ENCODE results near the gene OR10T2. TPM values are rescaled to one million over a fixed set of nuclear protein-coding genes. Genes with fewer than 3 reads are reported as not detected.

The OR10T2 gene
- total and polyA plus RNA-seq, 2 of the 13 experiments (the other 11 are each of a cell fraction or from before 2014, with no cell fraction given) = not detected

- Histone ChIP-seq H3K4me3 (replicated peaks in 1 of 3; ENCODE audit: insufficient read depth in 1 of 3, low read depth in 2 of 3, low read length in 3 of 3) (no peak overlapping the region), H3K79me2 (ENCODE audit: insufficient read depth, low read length) (no peaks in the 10 kb centered on the region), H4K20me1 (ENCODE audit: insufficient read depth, low read length) (no peaks in the 10 kb centered on the region), H3K27ac (ENCODE audit: extremely low read length, insufficient read depth, low read length) (no peak overlapping the region), H3K4me1 (ENCODE audit: insufficient read depth, low read length) (no peaks in the 10 kb centered on the region), H3K36me3 (replicated peaks in 1 of 2; ENCODE audit: control insufficient read depth in 1 of 2, insufficient read depth in 2 of 2, low read length in 2 of 2) (no peaks in the 10 kb centered on the region), H2AFZ (ENCODE audit: low read length) (no peak overlapping the region), H3K9me3 (ENCODE audit: low read length) (peaks cover 78% of the 10 kb centered on the region), H3K9ac (ENCODE audit: insufficient read depth, low read depth, low read length) (no peak overlapping the region), H3K27me3 (ENCODE audit: control insufficient read depth in 1 of 2, insufficient read depth in 2 of 2, low read length in 2 of 2) (no peaks in the 10 kb centered on the region), H3K4me2 (ENCODE audit: low read depth, low read length) (no peak overlapping the region)
- 0% methylated on average over 3 of the region's 6 CpGs for WGBS (ENCODE audit: low lambda C conversion rate)
- TF ChIP-seq SAFB2 (CRISPR knock-in tag; IDR thresholded peaks at IDR 0.05; ENCODE audit: borderline replicate concordance, low read depth) = no peak
- no TSS peak for BruUV-seq (replicated peaks)
- DNase-seq (ENCODE audit: low spot score) (no peak), FAIRE-seq (no peak), ATAC-seq (no peak)
- CTCF ChIA-PET (ENCODE audit: low intra/inter-chr PET ratio, low total read pairs) = no interaction called here
- in situ Hi-C loops (cut with HindIII; ENCODE audit: extremely low pct_ligation_motif_present, low pct_unique_long_range_greater_than_20kb) = no loop called here
- POLR2A ChIA-PET = no interaction called here
- intact Hi-C loops (cut with micrococcal nuclease; ENCODE audit: unreplicated experiment) = no loop called here
Observed at GRCh38 chr1:158371188-158371953, 27.9 kb downstream of the OR10T2 start.

- ChIA-PET CTCF (ENCODE audit: low intra/inter-chr PET ratio, low total read pairs) (no interaction called here), POLR2A (no interaction called here)
- DNase-seq (ENCODE audit: low spot score) = no peak
- no peaks in the 10 kb centered on the region for H4K20me1 ChIP-seq (ENCODE audit: insufficient read depth, low read length)
- TF ChIP-seq KAT8 (CRISPR knock-in tag; IDR thresholded peaks at IDR 0.05) = no peak
- no peak for TF ChIP-seq HIVEP1 (CRISPR knock-in tag; IDR thresholded peaks at IDR 0.05)
- TF ChIP-seq MXD4 (CRISPR knock-in tag; IDR thresholded peaks at IDR 0.05) = no peak
- TF ChIP-seq ZNF431 (CRISPR knock-in tag; IDR thresholded peaks at IDR 0.05; ENCODE audit: borderline replicate concordance, low read depth) = no peak
- no peak for TF ChIP-seq JUN (CRISPR knock-in tag; IDR thresholded peaks at IDR 0.05)
- TF ChIP-seq TSC22D2 (CRISPR knock-in tag; IDR thresholded peaks at IDR 0.05; ENCODE audit: borderline replicate concordance) = no peak
- TF ChIP-seq FOXP4 (CRISPR knock-in tag; IDR thresholded peaks at IDR 0.05) = no peak
- no peak for TF ChIP-seq ZNF33B (CRISPR knock-in tag; IDR thresholded peaks at IDR 0.05)
- no peak for TF ChIP-seq REPIN1 (CRISPR knock-in tag; IDR thresholded peaks at IDR 0.05; ENCODE audit: borderline replicate concordance, low read depth)
- no peak for TF ChIP-seq KDM4B (CRISPR knock-in tag; IDR thresholded peaks at IDR 0.05)
- no peaks in the 10 kb centered on the region for H3K4me1 ChIP-seq (ENCODE audit: insufficient read depth, low read length)
- no TSS peak for BruUV-seq (replicated peaks)
- no peaks in the 10 kb centered on the region for H3K36me3 ChIP-seq (replicated peaks in 1 of 2; ENCODE audit: control insufficient read depth in 1 of 2, insufficient read depth in 2 of 2, low read length in 2 of 2)
- H3K4me2 ChIP-seq (ENCODE audit: low read depth, low read length) = no peak overlapping the region
- peaks cover 90% of the 10 kb centered on the region for H3K9me3 ChIP-seq (ENCODE audit: low read length)
- no peak overlapping the region for H3K4me3 ChIP-seq (replicated peaks in 1 of 3; ENCODE audit: insufficient read depth in 1 of 3, low read depth in 2 of 3, low read length in 3 of 3)
- in situ Hi-C loops (cut with HindIII; ENCODE audit: extremely low pct_ligation_motif_present, low pct_unique_long_range_greater_than_20kb) (no loop called here), intact Hi-C loops (cut with micrococcal nuclease; ENCODE audit: unreplicated experiment) (no loop called here)
- ATAC-seq = no peak
- H3K9ac ChIP-seq (ENCODE audit: insufficient read depth, low read depth, low read length) = no peak overlapping the region
- no peak overlapping the region for H2AFZ ChIP-seq (ENCODE audit: low read length)
- FAIRE-seq = no peak
- no peaks in the 10 kb centered on the region for H3K79me2 ChIP-seq (ENCODE audit: insufficient read depth, low read length)
- H3K27ac ChIP-seq (ENCODE audit: extremely low read length, insufficient read depth, low read length) = no peak overlapping the region
- no peaks in the 10 kb centered on the region for H3K27me3 ChIP-seq (ENCODE audit: control insufficient read depth in 1 of 2, insufficient read depth in 2 of 2, low read length in 2 of 2)
Observed at GRCh38 chr1:158366783-158367182, 32.5 kb downstream of the OR10T2 start.

Measured in HepG2 (cell line).